ENCODE data around the gene TMEM95.

TMEM95 gene

GRCh38 chr17:7355053-7355452 lies at the start of gene TMEM95:
Gene TMEM95, plus strand, starts transcription at chr17:7355156. Its CDS starts 49 bp downstream, at chr17:7355205.
- TF ChIP-seq CTCF (conservative IDR thresholded peaks at IDR 0.05): no peak
- H3K27ac ChIP-seq: no peak within 1 kb of the TSS

- peak within 1 kb of the TSS; percentile 93 for H3K27ac ChIP-seq
- no peak for TF ChIP-seq CTCF (conservative IDR thresholded peaks at IDR 0.05)
Observed at GRCh38 chr17:7306911-7307685, 47.9 kb upstream of the TMEM95 start, which contains the start of gene EIF5A. Gene EIF5A, plus strand, starts transcription at chr17:7307628. Its CDS starts 2,008 bp downstream, at chr17:7309636.

GRCh38 chr17:7307686-7308624 lies 47.0 kb upstream of the TMEM95 start:
- peak overlapping the region; percentile 93 for H3K27ac ChIP-seq
- no peak for TF ChIP-seq CTCF (conservative IDR thresholded peaks at IDR 0.05)

GRCh38 chr17:7308625-7309433 lies 46.1 kb upstream of the TMEM95 start:
- no peak for TF ChIP-seq CTCF (conservative IDR thresholded peaks at IDR 0.05)
- peak overlapping the region; percentile 93 for H3K27ac ChIP-seq

GRCh38 chr17:7309628-7310027 lies 45.3 kb upstream of the TMEM95 start:
- TF ChIP-seq CTCF (conservative IDR thresholded peaks at IDR 0.05): no peak
- peak overlapping the region; percentile 93; the same call in 1 of the 2 replicates for H3K27ac ChIP-seq

- H3K27ac ChIP-seq: no peak overlapping the region
Observed at GRCh38 chr17:7311110-7311705, 43.7 kb upstream of the TMEM95 start.

More at GRCh38 chr17:7311110-7311705, 43.7 kb upstream of the TMEM95 start:
- TF ChIP-seq CTCF (conservative IDR thresholded peaks at IDR 0.05): no peak

Measured in VCaP (cell line).